ENCODE results near the gene RBM15B. TPM values are rescaled to one million over a fixed set of nuclear protein-coding genes. Genes with fewer than 3 reads are reported as not detected.

Gene RBM15B
- total RNA-seq, 1 experiment from 2014 or later: 61.1 TPM

DNA sequence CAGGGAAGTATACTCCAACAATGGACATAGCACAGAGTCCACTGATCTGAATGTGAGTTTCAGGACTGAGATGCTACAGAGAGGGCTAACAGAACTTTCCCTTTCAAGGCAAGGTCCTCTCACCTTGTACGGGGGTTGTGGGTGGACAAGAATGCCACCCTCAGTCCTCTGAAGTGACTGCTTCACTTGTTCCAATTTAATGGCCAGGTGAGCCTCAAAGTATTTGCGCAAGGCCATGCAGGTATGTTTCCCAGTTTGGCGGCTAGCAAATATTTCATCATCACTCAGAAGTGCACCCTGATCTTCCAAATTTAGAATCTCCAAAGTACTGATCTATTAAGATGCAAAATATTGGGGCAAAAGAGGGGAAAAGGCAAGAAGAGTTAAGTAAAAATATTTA lies 38.1 kb downstream of the RBM15B start:
- no peaks in the 10 kb centered on the region for H3K23me2 ChIP-seq (ENCODE audit: insufficient read length, low read depth, low read length, poor library complexity, severe bottlenecking)
- H4K91ac ChIP-seq (ENCODE audit: insufficient read length, low read depth, low read length): no peak overlapping the region
- no peak overlapping the region for H4K5ac ChIP-seq (ENCODE audit: insufficient read length, low read depth, low read length)
- H2BK15ac ChIP-seq (ENCODE audit: low read depth, low read length): no peak overlapping the region
- H3K27me3 Mint-ChIP-seq (ENCODE audit: low read depth): no peaks in the 10 kb centered on the region; the same call in 1 of the 2 replicates
- no peak overlapping the region for H3K14ac ChIP-seq (ENCODE audit: insufficient read depth, low read length)
- TF ChIP-seq CTCF (conservative IDR thresholded peaks at IDR 0.05): no peak
- peaks cover 16 to 45% (median 31%) of the 10 kb centered on the region in 3 experiments; a peak in 6 of 7 replicates for H3K36me3 Mint-ChIP-seq (ENCODE audit: insufficient read depth in 1 of 3, low read depth in 3 of 3)
- H2BK120ac ChIP-seq (ENCODE audit: low read depth, low read length, poor library complexity, severe bottlenecking): no peak overlapping the region
- no peak overlapping the region for H3K27ac ChIP-seq (ENCODE audit: insufficient read length, low read depth, low read length)
- H4K20me1 ChIP-seq (ENCODE audit: control insufficient read depth, insufficient read depth, insufficient read length): no peaks in the 10 kb centered on the region
- H3K9me3 Mint-ChIP-seq: no peaks in the 10 kb centered on the region
- no peaks in the 10 kb centered on the region for H3K79me2 ChIP-seq (ENCODE audit: insufficient read depth, low read length)
- H3K4ac ChIP-seq (ENCODE audit: low read depth, low read length): no peak overlapping the region
- no peak overlapping the region for H3K9ac ChIP-seq (ENCODE audit: extremely low read depth, insufficient read length, low read length)
- no peak overlapping the region for H2BK12ac ChIP-seq (ENCODE audit: insufficient read length, low read depth, low read length)
- no peak overlapping the region for H3K4me3 Mint-ChIP-seq
- H4K8ac ChIP-seq (replicated peaks; ENCODE audit: insufficient read length, low read depth, low read length): no peak overlapping the region
- no peak overlapping the region for H2AK5ac ChIP-seq (ENCODE audit: insufficient read length, low read length)
- H3K18ac ChIP-seq (ENCODE audit: insufficient read length, low read depth, low read length): no peak overlapping the region
- H3K4me2 ChIP-seq (ENCODE audit: insufficient read depth, insufficient read length, low read length): no peak overlapping the region
- H3K56ac ChIP-seq (ENCODE audit: insufficient read length, low read depth, low read length): no peak overlapping the region
- no peaks in the 10 kb centered on the region for H3K4me1 Mint-ChIP-seq
- no peak for DNase-seq
- no CpG with 5 or more reads among the region's 3 CpGs for WGBS (ENCODE audit: extremely low coverage, insufficient read length, low lambda C conversion rate)
- H3K4me1 ChIP-seq (ENCODE audit: insufficient read depth, low read length): no peaks in the 10 kb centered on the region
- 0 out of 7 replicates have a peak overlapping the region, but pooled peaks of 1 of the 3 experiments have one; percentile 6 for H3K27ac Mint-ChIP-seq
- no peak overlapping the region for H2BK20ac ChIP-seq (ENCODE audit: low read depth, low read length, poor library complexity, severe bottlenecking)
- no peaks in the 10 kb centered on the region for H3K9me3 ChIP-seq (ENCODE audit: control insufficient read depth, low read depth, low read length)
- no peaks in the 10 kb centered on the region for H3K27me3 ChIP-seq (ENCODE audit: insufficient read depth, low read length)
- no peak overlapping the region for H2BK5ac ChIP-seq (ENCODE audit: insufficient read length, low read length)
- H3K23ac ChIP-seq (ENCODE audit: insufficient read length, low read depth, low read length): no peak overlapping the region
- peaks cover 2% of the 10 kb centered on the region for H3K79me1 ChIP-seq (ENCODE audit: insufficient read depth, low read depth, low read length, poor library complexity, severe bottlenecking)
- no peak overlapping the region for H3T11ph ChIP-seq (ENCODE audit: low read length)
- H2AFZ ChIP-seq (ENCODE audit: low read length): no peak overlapping the region
